Lower leg skin (tissue), 3 donors: ENCODE measurements around the gene GNAS-AS1.

Experiments
- CTCF ChIP-seq, 3 donors: fragments of 450-650 bp; IDR thresholded peaks; one replicate each; pipeline ENCODE4 v1.5.1; 2016; ENCODE audit warnings: antibody characterized with exemption in 3 of 3, mild to moderate bottlenecking in 3 of 3, moderate library complexity in 2 of 3
- POLR2A ChIP-seq, 2 donors: fragments of 450-650 bp; IDR thresholded peaks; one replicate each; pipeline ENCODE4 v1.6.1; 2016 to 2017; ENCODE audit warnings: antibody characterized with exemption in 2 of 2, mild to moderate bottlenecking in 1 of 2, moderate library complexity in 1 of 2

DNA sequence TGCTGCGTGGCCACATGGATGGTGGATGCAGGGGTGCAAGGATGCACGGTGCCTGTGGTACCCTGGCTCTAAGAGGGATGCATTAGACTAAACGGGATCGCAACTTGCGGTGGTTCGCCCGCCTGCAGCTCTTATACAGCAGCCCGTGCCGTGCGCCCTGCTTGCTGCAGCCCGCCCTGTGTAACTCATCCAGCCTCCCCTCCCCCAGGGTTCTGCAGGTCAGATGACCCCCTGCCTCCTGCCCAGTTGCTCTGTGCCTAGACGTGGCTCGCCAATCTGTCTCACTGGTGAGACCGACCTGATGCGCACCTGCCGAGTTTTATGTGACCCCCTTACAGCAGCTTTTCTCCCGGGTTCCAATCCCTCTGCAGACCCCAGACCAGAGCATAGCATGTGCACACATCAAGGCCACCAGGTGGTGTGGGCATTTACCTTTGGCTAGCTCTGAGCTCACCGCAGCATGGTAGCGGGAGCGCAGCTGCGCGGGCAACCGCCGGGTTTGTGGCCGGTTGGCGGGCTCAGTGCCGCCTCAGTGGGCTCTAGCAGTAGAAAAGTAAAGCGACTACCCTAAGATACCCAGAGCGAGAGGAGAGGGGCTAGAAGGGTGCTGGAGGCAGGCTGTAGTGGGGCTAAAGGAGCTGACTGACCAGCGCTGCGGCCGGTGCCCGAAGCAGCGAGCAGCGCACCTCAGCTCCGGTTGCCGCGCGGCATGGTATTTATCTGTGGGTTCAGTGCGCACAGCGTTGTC lies 693 bp upstream of the GNAS-AS1 start:
- TF ChIP-seq POLR2A (IDR thresholded peaks at IDR 0.05) (no peak), CTCF (IDR thresholded peaks at IDR 0.05) (no peak)
